ENCODE measurements around the gene NHERF2.

The NHERF2 gene

DNA sequence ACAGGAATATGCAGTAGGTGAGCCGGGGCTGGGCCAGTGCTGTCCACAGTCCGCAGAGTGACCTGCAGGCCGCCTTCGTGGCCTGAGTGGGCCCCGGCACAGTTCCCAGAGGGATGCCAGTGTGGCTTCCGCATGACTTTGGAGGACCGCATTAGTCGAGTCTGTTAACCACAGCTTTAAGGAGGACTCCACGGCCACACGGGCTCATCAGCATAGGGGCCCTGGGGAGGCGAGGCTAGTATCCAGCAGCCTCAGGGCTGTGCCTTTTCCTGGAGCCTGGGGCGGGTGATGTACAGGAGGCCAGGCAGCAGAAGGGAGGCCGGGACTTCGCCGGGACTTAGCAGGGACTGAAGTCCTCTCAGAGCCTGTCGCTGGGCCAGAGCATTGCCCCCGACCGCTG lies 34.3 kb downstream of the NHERF2 start:
- DNase-seq (ENCODE audit: low spot score): no peak

GRCh38 chr16:2061526-2061925 lies 34.8 kb downstream of the NHERF2 start:
- DNase-seq (ENCODE audit: low spot score): no peak

DNA sequence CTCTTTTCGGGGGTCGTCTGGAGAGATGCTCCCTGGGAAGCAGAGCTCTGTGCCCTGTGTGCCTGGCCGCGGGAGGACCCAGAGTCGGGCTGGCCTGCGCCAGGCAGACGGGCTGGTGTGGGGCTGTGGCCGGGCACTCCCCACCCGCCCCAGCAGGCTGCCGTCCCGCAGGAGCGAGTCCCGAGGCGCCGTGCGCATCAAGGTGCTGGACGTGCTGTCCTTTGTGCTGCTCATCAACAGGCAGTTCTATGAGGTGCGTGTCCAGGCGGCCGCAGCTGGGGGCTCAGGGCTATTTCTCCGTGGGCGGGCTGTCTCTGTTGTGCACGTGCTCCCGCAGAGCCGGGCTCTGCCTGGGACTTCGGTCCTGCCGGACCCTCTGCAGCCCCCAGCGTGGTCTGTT lies 36.1 kb downstream of the NHERF2 start:
- no peak for DNase-seq (ENCODE audit: low spot score)

GRCh38 chr16:2063861-2064260 lies 37.2 kb downstream of the NHERF2 start:
- no peak for DNase-seq (ENCODE audit: low spot score)

DNA sequence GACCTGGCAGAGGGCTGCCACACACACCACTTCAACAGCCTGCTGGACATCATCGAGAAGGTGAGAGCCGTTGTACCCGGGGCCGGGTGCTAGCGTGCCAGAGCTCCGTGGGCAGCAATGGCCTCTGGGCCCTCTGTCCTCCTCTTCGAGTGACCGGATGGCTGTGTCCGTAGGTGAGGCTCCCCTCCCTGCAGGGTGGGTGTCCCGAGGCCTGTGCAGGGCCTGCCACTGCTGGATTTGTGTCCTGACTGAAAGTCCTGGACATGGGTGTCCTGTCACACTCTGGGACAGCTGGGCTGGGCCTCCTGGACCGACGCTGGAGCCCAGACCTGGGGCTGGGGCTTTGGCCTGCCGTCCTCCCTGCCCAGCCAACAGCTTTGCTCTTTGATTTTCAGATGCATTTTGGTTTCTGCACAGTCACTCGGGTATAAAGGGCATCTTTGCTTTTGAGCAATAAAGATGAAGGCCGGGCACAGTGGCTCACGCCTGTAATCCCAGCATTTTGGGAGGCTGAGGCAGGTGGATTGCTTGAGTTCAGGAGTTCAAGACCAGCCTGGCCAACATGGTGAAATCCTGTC lies 37.8 kb downstream of the NHERF2 start:
- DNase-seq (ENCODE audit: low spot score): no peak

DNA sequence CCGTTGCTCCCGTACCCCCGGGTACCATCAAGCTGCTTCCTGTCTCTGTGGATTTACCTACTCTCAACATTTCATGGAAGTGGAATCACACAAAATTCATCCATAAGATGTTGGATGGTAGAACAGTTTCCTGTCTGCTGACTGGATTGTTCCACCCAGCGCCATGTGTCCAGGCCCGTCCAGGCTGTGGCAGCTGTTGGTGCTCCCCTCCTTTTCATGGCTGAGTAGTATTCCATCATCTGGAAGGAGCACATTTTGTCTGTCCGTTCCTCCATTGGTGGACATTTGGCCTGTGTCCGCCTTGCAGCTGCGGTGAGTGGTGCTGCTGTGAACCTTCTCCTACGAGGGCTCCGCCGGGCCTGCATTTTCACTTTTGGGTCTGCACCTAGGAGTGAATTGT lies 39.4 kb downstream of the NHERF2 start:
- DNase-seq (ENCODE audit: low spot score): no peak

GRCh38 chr16:2070576-2071453 lies 44.1 kb downstream of the NHERF2 start:
- no peak for DNase-seq (ENCODE audit: low spot score)

DNA sequence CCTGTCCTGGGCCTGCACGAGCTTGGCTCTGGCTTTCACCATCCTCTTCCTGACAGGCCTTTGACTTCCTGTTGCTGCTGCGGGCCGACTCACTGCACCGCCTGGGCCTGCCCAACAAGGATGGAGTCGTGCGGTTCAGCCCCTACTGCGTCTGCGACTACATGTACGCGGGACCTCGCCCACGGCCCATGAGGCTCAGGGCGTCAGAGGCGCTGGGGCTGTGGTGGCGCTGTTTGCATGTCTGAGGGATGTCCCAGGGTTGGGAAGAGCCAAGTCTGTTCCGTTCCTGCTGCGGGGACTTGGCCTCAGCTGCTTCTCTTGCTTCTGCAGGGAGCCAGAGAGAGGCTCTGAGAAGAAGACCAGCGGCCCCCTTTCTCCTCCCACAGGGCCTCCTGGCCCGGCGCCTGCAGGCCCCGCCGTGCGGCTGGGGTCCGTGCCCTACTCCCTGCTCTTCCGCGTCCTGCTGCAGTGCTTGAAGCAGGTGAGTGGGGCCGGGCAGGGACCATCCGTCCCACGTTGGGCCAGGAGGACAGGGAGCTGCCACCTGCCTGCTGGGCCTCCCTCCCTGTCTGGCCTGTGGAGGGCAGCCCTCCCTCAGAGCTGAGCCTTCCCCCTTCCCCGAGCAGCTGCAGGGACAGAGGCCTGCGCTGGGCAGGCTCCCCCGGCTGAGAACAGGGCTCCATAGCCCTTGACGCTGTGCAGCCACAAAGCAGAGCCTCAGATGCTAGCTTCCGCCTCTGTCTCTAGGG lies 44.9 kb downstream of the NHERF2 start:
- no peak for DNase-seq (ENCODE audit: low spot score)

GRCh38 chr16:2072926-2073325 lies 46.2 kb downstream of the NHERF2 start:
- DNase-seq (ENCODE audit: low spot score): no peak

DNA sequence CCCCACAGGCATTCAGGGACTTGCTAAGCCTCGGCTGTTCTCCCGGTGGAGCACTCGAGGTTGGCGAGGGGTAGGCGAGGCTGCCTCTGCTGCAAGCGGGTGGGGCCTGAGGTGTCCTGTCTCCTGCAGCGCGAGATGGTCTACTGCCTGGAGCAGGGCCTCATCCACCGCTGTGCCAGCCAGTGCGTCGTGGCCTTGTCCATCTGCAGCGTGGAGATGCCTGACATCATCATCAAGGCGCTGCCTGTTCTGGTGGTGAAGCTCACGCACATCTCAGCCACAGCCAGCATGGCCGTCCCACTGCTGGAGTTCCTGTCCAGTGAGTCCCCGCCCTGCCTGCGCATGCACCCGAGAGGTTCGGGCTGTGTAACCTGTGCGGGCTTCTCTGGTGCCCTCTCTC lies 47.4 kb downstream of the NHERF2 start:
- no peak for DNase-seq (ENCODE audit: low spot score)

- no peak for DNase-seq (ENCODE audit: low spot score)
Observed at GRCh38 chr16:2075631-2076030, 48.9 kb downstream of the NHERF2 start.

GRCh38 chr16:2076072-2076865 lies 49.6 kb downstream of the NHERF2 start:
- no peak for DNase-seq (ENCODE audit: low spot score)

DNA sequence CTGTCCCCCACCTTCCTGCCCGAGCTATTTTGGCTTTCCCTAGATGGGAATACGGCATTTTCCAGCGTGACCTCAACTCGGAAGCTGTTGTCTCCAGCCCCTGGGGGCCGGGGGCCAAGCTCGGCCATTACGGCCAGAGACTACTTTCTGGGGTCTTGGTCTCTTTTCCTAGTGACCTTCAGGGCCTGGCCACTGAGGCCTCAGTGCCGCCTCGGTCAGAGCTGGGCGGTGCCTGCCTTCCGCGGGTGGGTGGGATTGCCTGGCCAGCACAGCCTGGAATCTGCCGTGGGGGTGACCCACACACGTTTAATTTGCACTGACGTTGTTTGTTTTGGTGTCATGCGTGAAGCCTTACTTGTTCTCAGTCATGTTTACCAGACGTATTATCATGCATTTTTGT lies 50.3 kb downstream of the NHERF2 start:
- DNase-seq (ENCODE audit: low spot score): no peak

GRCh38 chr16:2077696-2078095 lies 51.0 kb downstream of the NHERF2 start:
- DNase-seq (ENCODE audit: low spot score): no peak

GRCh38 chr16:2078096-2078495 lies 51.4 kb downstream of the NHERF2 start:
- no peak for DNase-seq (ENCODE audit: low spot score)

GRCh38 chr16:2078691-2079090 lies 52.0 kb downstream of the NHERF2 start:
- DNase-seq (ENCODE audit: low spot score): no peak

DNA sequence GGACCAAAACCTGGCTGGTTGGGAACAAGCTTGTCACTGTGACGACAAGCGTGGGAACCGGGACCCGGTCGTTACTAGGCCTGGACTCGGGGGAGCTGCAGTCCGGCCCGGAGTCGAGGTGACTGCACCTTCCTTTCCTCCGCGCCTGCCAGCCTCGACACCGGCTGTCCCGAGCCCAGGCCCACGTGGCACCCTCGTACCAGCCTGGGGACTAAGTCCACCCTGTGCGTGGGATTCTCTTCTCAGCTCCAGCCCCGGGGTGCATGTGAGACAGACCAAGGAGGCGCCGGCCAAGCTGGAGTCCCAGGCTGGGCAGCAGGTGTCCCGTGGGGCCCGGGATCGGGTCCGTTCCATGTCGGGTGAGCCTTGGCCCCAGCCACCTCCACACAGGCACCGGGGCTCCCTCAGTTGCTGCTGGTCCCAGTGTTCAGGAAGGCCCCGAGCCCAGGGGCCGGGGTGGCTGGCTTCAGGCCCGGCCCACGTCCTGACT lies 52.7 kb downstream of the NHERF2 start:
- no peak for DNase-seq (ENCODE audit: low spot score)

GRCh38 chr16:2079991-2080390 lies 53.3 kb downstream of the NHERF2 start:
- DNase-seq (ENCODE audit: low spot score): no peak

GRCh38 chr16:2081201-2082084 lies 54.7 kb downstream of the NHERF2 start:
- DNase-seq (ENCODE audit: low spot score): no peak

- DNase-seq (ENCODE audit: low spot score): no peak
Observed at GRCh38 chr16:2082171-2082982, 55.7 kb downstream of the NHERF2 start.

Data from Ammon's horn (tissue), 1 donor.